ENCODE data around the gene CBX4.

Gene CBX4

DNA sequence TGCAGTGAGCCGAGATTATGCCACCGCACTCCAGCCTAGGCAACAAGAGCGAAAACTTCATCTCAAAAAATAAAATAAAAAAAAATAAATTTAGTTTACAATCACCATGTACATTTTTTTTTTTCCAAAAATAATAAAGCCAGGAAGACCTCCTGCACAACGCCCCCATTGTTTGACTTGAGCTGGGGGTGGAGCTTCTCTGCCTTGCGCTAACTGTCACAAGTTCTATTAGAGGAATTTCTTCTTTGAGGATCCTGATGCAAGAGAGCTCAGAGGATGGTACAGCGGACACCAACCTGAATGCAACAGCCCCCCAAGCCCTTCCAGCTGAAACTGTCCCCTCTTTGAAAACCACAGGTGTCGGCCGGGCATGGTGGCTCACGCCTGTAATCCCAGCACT, 24.9 kb upstream of the CBX4 start:
- no peaks in the 10 kb centered on the region for H3K36me3 ChIP-seq (replicated peaks; ENCODE audit: insufficient read depth, low read length)
- H2AFZ ChIP-seq (ENCODE audit: low read length) = no peak overlapping the region
- H3K9ac ChIP-seq (ENCODE audit: low read length) = no peak overlapping the region
- no peak overlapping the region for H3K27ac ChIP-seq (ENCODE audit: low read length)
- no peaks in the 10 kb centered on the region for H3K9me3 ChIP-seq (replicated peaks; ENCODE audit: insufficient read depth, low read length)
- no peak overlapping the region for H3K4me2 ChIP-seq (ENCODE audit: low read depth, low read length)
- peaks cover 82% of the 10 kb centered on the region for H3K27me3 ChIP-seq (replicated peaks; ENCODE audit: insufficient read depth, low read length)
- H3K79me2 ChIP-seq (ENCODE audit: low read length) = no peaks in the 10 kb centered on the region
- 0 out of 2 replicates have a peak, but pooled peaks cover 9% of the 10 kb centered on the region for H3K4me1 ChIP-seq (ENCODE audit: low read length)
- no peaks in the 10 kb centered on the region; the same call in 1 of the 2 replicates for H3F3A ChIP-seq (ENCODE audit: insufficient read depth, low read length)
- no peak for DNase-seq
- no peak overlapping the region for H3K4me3 ChIP-seq (ENCODE audit: low read length)
- H3K9me2 ChIP-seq (replicated peaks; ENCODE audit: insufficient read depth, low read length) = no peaks in the 10 kb centered on the region
- TF ChIP-seq EZH2 (optimal IDR thresholded peaks at IDR 0.05; ENCODE audit: low read depth, low read length) = no peak
- TF ChIP-seq, protein P1, sequence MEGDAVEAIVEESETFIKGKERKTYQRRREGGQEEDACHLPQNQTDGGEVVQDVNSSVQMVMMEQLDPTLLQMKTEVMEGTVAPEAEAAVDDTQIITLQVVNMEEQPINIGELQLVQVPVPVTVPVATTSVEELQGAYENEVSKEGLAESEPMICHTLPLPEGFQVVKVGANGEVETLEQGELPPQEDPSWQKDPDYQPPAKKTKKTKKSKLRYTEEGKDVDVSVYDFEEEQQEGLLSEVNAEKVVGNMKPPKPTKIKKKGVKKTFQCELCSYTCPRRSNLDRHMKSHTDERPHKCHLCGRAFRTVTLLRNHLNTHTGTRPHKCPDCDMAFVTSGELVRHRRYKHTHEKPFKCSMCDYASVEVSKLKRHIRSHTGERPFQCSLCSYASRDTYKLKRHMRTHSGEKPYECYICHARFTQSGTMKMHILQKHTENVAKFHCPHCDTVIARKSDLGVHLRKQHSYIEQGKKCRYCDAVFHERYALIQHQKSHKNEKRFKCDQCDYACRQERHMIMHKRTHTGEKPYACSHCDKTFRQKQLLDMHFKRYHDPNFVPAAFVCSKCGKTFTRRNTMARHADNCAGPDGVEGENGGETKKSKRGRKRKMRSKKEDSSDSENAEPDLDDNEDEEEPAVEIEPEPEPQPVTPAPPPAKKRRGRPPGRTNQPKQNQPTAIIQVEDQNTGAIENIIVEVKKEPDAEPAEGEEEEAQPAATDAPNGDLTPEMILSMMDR (IDR thresholded peaks at IDR 0.05; ENCODE audit: low read length) = no peak
- no peak for TF ChIP-seq EZH2phosphoT487 (IDR thresholded peaks at IDR 0.05; ENCODE audit: low read length)
- H4K20me1 ChIP-seq (ENCODE audit: insufficient read depth, low read length) = no peaks in the 10 kb centered on the region

DNA sequence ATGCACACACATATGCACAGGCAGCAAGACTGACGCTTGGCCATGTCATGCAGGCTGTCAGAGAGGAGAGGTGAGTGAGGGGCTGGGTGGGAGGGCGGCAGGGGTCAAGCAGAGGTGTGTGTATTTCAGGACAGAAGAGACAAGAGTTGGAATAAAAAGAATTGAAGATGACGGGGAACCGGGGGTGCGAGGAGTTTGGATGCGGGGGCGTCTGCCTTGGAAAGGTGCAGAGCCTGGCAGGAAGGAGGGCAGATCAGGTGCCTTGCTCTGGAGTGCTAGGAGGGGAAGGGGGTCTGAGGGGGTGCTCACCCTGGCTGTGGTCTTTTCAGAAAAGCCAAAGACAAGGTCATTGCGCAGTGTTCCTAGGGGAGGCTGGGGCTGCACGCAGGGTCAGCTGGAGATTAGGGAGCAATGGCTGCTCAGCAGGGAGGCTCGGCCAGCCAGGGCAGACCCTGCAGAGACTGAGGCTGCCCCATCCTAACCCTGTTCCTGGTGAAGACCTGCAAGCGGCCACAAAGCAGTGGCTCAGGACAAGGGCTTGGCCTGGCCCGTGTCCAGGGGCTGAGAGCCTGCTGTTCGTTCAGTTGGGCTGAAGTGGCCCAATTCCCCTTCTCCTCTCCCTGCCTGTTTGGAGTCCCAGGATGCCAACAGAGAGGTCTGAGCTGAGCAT, 23.7 kb upstream of the CBX4 start:
- no peaks in the 10 kb centered on the region for H4K20me1 ChIP-seq (ENCODE audit: insufficient read depth, low read length)
- no peak for TF ChIP-seq EZH2phosphoT487 (IDR thresholded peaks at IDR 0.05; ENCODE audit: low read length)
- TF ChIP-seq, protein P1 (IDR thresholded peaks at IDR 0.05; ENCODE audit: low read length) = no peak
- TF ChIP-seq EZH2 (optimal IDR thresholded peaks at IDR 0.05; ENCODE audit: low read depth, low read length) = no peak
- H3K4me3 ChIP-seq (ENCODE audit: low read length) = no peak overlapping the region
- no peak overlapping the region for H2AFZ ChIP-seq (ENCODE audit: low read length)
- H3F3A ChIP-seq (ENCODE audit: insufficient read depth, low read length) = no peaks in the 10 kb centered on the region; the same call in 1 of the 2 replicates
- peaks cover 80% of the 10 kb centered on the region for H3K27me3 ChIP-seq (replicated peaks; ENCODE audit: insufficient read depth, low read length)
- H3K9ac ChIP-seq (ENCODE audit: low read length) = no peak overlapping the region
- no peak for DNase-seq
- no peaks in the 10 kb centered on the region for H3K79me2 ChIP-seq (ENCODE audit: low read length)
- no peaks in the 10 kb centered on the region for H3K36me3 ChIP-seq (replicated peaks; ENCODE audit: insufficient read depth, low read length)
- H3K9me3 ChIP-seq (replicated peaks; ENCODE audit: insufficient read depth, low read length) = no peaks in the 10 kb centered on the region
- no peak overlapping the region for H3K4me2 ChIP-seq (ENCODE audit: low read depth, low read length)
- no peaks in the 10 kb centered on the region for H3K9me2 ChIP-seq (replicated peaks; ENCODE audit: insufficient read depth, low read length)
- H3K4me1 ChIP-seq (ENCODE audit: low read length) = 0 out of 2 replicates have a peak, but pooled peaks cover 9% of the 10 kb centered on the region
- no peak overlapping the region for H3K27ac ChIP-seq (ENCODE audit: low read length)

DNA sequence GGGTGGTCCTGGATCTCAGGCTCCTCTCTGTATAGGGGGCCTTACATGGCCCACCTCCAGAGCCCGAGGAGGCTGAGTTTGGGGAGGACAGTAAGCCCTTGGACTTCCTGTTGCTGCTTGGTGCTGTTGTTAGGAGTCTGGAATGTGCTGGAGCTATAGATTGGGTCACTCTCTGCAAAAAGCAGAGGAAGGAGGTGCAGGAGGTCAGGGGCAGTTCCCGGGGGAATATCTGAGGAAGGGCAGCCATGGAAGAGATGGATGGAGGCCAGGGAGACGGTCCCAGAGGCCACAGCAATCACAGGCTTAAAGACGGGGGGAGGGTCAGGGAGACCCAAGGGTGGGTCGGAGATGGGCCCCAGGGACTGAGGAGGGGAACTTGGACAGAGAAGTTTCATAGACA, 23.0 kb upstream of the CBX4 start:
- H3K27me3 ChIP-seq (replicated peaks; ENCODE audit: insufficient read depth, low read length) = peaks cover 86% of the 10 kb centered on the region
- H3K9me3 ChIP-seq (replicated peaks; ENCODE audit: insufficient read depth, low read length) = no peaks in the 10 kb centered on the region
- no peaks in the 10 kb centered on the region for H4K20me1 ChIP-seq (ENCODE audit: insufficient read depth, low read length)
- no peak overlapping the region for H2AFZ ChIP-seq (ENCODE audit: low read length)
- H3K27ac ChIP-seq (ENCODE audit: low read length) = no peak overlapping the region
- H3K79me2 ChIP-seq (ENCODE audit: low read length) = no peaks in the 10 kb centered on the region
- DNase-seq = no peak
- no peak overlapping the region for H3K4me2 ChIP-seq (ENCODE audit: low read depth, low read length)
- H3K9ac ChIP-seq (ENCODE audit: low read length) = no peak overlapping the region
- no peaks in the 10 kb centered on the region for H3K9me2 ChIP-seq (replicated peaks; ENCODE audit: insufficient read depth, low read length)
- TF ChIP-seq EZH2 (optimal IDR thresholded peaks at IDR 0.05; ENCODE audit: low read depth, low read length) (no peak), EZH2phosphoT487 (IDR thresholded peaks at IDR 0.05; ENCODE audit: low read length) (no peak)
- TF ChIP-seq, protein P1 (IDR thresholded peaks at IDR 0.05; ENCODE audit: low read length) = no peak
- 0 out of 2 replicates have a peak, but pooled peaks cover 6% of the 10 kb centered on the region for H3K4me1 ChIP-seq (ENCODE audit: low read length)
- no peaks in the 10 kb centered on the region; the same call in 1 of the 2 replicates for H3F3A ChIP-seq (ENCODE audit: insufficient read depth, low read length)
- H3K36me3 ChIP-seq (replicated peaks; ENCODE audit: insufficient read depth, low read length) = no peaks in the 10 kb centered on the region
- H3K4me3 ChIP-seq (ENCODE audit: low read length) = no peak overlapping the region
